Measurements from ENCODE around the gene TOX3. TPM values are rescaled to one million over a fixed set of nuclear protein-coding genes. Genes with fewer than 3 reads are reported as not detected.
A peak's percentile ranks its signal among the peaks of the same experiment; 100 is the strongest.

The TOX3 gene
- total and polyA plus RNA-seq, 2 experiments from 2014 or later = 9.8 to 15.6 TPM

GRCh38 chr16:52491216-52491615 is 55.7 kb downstream of the TOX3 start:
- Histone ChIP-seq H3K4me2 (no peak overlapping the region), H3K4me3 (no peak overlapping the region), H3F3A (replicated peaks; ENCODE audit: low read depth) (no peaks in the 10 kb centered on the region), H3K36me3 (ENCODE audit: insufficient read depth) (no peaks in the 10 kb centered on the region), H3K27me3 (ENCODE audit: insufficient read depth) (no peaks in the 10 kb centered on the region), H3K79me2 (replicated peaks; ENCODE audit: insufficient read depth) (peaks cover 75% of the 10 kb centered on the region), H4K20me1 (replicated peaks; ENCODE audit: insufficient read depth) (no peaks in the 10 kb centered on the region), H3K9me2 (ENCODE audit: insufficient read depth) (0 out of 2 replicates have a peak, but pooled peaks cover 4% of the 10 kb centered on the region), H2AFZ (no peak overlapping the region), H3K27ac (ENCODE audit: low read depth) (no peak overlapping the region), H3K4me1 (ENCODE audit: insufficient read depth) (peaks cover 5% of the 10 kb centered on the region)
- no peak for ATAC-seq
- DNase-seq (ENCODE audit: low spot score) = peak; percentile 20
- Mint-ChIP-seq H3K4me3 (no peak overlapping the region), H3K27ac (no peak overlapping the region), H3K36me3 (ENCODE audit: low read depth) (peaks cover 4% of the 10 kb centered on the region), H3K4me1 (peaks cover 16% of the 10 kb centered on the region), H3K27me3 (ENCODE audit: insufficient read depth, low read depth, poor library complexity) (peaks cover 2% of the 10 kb centered on the region), H3K9me3 (no peaks in the 10 kb centered on the region)
- TF ChIP-seq CTCF (conservative IDR thresholded peaks at IDR 0.05; ENCODE audit: low read depth in 2 of 2) (0 out of 4 replicates have a peak, but pooled peaks of 1 of the 2 experiments have one; percentile 11), EZH2 (IDR thresholded peaks at IDR 0.05; ENCODE audit: low read depth, unreplicated experiment) (no peak)

DNA sequence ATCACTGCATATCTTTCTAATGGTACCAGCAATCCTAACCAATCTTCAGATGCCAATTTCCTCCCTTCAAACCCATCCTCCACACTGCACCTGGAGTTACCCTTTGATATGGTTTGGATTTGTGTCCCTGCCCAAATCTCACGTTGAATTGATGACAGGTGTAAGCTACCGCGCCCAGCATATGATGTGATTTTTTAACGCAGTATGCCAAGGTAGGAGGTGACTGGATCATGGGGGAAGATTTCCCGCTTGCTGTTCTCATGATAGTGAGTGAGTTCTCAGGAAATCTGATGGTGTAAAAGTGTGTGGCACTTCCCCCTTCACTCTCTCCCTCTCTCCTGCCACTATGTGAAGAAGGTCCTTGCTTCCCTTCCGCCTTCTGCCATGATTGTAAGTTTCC is 57.0 kb downstream of the TOX3 start:
- Mint-ChIP-seq H3K36me3 (ENCODE audit: low read depth) (peaks cover 4% of the 10 kb centered on the region), H3K4me1 (peaks cover 5% of the 10 kb centered on the region), H3K27ac (no peak overlapping the region), H3K9me3 (no peaks in the 10 kb centered on the region), H3K27me3 (ENCODE audit: insufficient read depth, low read depth, poor library complexity) (peaks cover 2% of the 10 kb centered on the region), H3K4me3 (no peak overlapping the region)
- peaks cover 73% of the 10 kb centered on the region for H3K79me2 ChIP-seq (replicated peaks; ENCODE audit: insufficient read depth)
- no peaks in the 10 kb centered on the region for H3K27me3 ChIP-seq (ENCODE audit: insufficient read depth)
- no peaks in the 10 kb centered on the region for H3K36me3 ChIP-seq (ENCODE audit: insufficient read depth)
- H3F3A ChIP-seq (replicated peaks; ENCODE audit: low read depth) = no peaks in the 10 kb centered on the region
- ATAC-seq = no peak
- no peaks in the 10 kb centered on the region for H4K20me1 ChIP-seq (replicated peaks; ENCODE audit: insufficient read depth)
- H3K4me3 ChIP-seq = no peak overlapping the region
- H3K4me1 ChIP-seq (ENCODE audit: insufficient read depth) = no peaks in the 10 kb centered on the region
- 0 out of 2 replicates have a peak, but pooled peaks cover 4% of the 10 kb centered on the region for H3K9me2 ChIP-seq (ENCODE audit: insufficient read depth)
- no peak overlapping the region for H3K27ac ChIP-seq (ENCODE audit: low read depth)
- no peak overlapping the region for H2AFZ ChIP-seq
- TF ChIP-seq, protein P1, sequence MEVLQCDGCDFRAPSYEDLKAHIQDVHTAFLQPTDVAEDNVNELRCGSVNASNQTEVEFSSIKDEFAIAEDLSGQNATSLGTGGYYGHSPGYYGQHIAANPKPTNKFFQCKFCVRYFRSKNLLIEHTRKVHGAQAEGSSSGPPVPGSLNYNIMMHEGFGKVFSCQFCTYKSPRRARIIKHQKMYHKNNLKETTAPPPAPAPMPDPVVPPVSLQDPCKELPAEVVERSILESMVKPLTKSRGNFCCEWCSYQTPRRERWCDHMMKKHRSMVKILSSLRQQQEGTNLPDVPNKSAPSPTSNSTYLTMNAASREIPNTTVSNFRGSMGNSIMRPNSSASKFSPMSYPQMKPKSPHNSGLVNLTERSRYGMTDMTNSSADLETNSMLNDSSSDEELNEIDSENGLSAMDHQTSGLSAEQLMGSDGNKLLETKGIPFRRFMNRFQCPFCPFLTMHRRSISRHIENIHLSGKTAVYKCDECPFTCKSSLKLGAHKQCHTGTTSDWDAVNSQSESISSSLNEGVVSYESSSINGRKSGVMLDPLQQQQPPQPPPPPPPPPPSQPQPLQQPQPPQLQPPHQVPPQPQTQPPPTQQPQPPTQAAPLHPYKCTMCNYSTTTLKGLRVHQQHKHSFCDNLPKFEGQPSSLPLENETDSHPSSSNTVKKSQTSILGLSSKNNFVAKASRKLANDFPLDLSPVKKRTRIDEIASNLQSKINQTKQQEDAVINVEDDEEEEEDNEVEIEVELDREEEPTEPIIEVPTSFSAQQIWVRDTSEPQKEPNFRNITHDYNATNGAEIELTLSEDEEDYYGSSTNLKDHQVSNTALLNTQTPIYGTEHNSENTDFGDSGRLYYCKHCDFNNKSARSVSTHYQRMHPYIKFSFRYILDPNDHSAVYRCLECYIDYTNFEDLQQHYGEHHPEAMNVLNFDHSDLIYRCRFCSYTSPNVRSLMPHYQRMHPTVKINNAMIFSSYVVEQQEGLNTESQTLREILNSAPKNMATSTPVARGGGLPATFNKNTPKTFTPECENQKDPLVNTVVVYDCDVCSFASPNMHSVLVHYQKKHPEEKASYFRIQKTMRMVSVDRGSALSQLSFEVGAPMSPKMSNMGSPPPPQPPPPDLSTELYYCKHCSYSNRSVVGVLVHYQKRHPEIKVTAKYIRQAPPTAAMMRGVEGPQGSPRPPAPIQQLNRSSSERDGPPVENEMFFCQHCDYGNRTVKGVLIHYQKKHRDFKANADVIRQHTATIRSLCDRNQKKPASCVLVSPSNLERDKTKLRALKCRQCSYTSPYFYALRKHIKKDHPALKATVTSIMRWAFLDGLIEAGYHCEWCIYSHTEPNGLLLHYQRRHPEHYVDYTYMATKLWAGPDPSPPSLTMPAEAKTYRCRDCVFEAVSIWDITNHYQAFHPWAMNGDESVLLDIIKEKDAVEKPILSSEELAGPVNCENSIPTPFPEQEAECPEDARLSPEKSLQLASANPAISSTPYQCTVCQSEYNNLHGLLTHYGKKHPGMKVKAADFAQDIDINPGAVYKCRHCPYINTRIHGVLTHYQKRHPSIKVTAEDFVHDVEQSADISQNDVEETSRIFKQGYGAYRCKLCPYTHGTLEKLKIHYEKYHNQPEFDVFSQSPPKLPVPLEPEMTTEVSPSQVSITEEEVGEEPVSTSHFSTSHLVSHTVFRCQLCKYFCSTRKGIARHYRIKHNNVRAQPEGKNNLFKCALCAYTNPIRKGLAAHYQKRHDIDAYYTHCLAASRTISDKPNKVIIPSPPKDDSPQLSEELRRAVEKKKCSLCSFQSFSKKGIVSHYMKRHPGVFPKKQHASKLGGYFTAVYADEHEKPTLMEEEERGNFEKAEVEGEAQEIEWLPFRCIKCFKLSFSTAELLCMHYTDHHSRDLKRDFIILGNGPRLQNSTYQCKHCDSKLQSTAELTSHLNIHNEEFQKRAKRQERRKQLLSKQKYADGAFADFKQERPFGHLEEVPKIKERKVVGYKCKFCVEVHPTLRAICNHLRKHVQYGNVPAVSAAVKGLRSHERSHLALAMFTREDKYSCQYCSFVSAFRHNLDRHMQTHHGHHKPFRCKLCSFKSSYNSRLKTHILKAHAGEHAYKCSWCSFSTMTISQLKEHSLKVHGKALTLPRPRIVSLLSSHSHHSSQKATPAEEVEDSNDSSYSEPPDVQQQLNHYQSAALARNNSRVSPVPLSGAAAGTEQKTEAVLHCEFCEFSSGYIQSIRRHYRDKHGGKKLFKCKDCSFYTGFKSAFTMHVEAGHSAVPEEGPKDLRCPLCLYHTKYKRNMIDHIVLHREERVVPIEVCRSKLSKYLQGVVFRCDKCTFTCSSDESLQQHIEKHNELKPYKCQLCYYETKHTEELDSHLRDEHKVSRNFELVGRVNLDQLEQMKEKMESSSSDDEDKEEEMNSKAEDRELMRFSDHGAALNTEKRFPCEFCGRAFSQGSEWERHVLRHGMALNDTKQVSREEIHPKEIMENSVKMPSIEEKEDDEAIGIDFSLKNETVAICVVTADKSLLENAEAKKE (CRISPR knock-in tag; IDR thresholded peaks at IDR 0.05) = no peak
- TF ChIP-seq ZNF114 (CRISPR knock-in tag; IDR thresholded peaks at IDR 0.05) = no peak
- TF ChIP-seq POLR2AphosphoS5 (IDR thresholded peaks at IDR 0.05; ENCODE audit: low read depth) = no peak
- H3K4me2 ChIP-seq = no peak overlapping the region
- DNase-seq (ENCODE audit: low spot score) = no peak
